GM12892 (cell line): ENCODE measurements around the gene DCK.

Experiments
- POLR2A ChIP-seq: IDR thresholded peaks from 2 replicates; pipeline ENCODE4 v1.6.1; 2011; ENCODE audit warnings: low read depth, low read length, control low read depth
- POLR2AphosphoS5 ChIP-seq: IDR thresholded peaks from 2 replicates; pipeline ENCODE4 v1.6.1; 2011; ENCODE audit warnings: low read depth, low read length, control low read depth
- TAF1 ChIP-seq: IDR thresholded peaks from 2 replicates; pipeline ENCODE4 v1.6.1; 2011; ENCODE audit warnings: low read depth, mild to moderate bottlenecking, control low read depth, low read length, borderline replicate concordance

GRCh38 chr4:71065991-71066510 lies 72.6 kb downstream of the DCK start:
- TF ChIP-seq POLR2AphosphoS5 (no peak), POLR2A (no peak), TAF1 (no peak)
